ENCODE data around the gene MTUS2. TPM values are rescaled to one million over a fixed set of nuclear protein-coding genes. Genes with fewer than 3 reads are reported as not detected.

Gene MTUS2
- total and polyA plus RNA-seq, 2 experiments from 2014 or later = 0.27 to 0.38 TPM

DNA sequence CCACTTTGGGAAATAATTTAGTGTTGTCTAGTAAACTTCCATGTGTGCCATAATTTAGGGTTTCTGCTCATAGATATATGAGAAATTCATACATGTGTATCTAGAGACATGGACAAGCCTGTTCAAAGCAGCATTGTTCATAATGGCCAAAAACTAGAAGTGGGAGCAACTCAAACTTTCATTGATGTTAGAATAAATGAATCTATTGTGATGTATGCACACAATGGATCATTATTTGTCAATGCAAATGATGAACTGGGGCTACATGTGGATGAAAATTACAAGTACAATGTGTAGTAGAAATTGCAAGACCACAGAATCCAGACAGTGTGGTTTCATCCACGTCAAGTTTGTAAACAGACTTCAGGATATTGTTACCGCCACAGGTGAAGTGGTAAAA, 490.7 kb downstream of the MTUS2 start (continued):
- TF ChIP-seq, protein P1, sequence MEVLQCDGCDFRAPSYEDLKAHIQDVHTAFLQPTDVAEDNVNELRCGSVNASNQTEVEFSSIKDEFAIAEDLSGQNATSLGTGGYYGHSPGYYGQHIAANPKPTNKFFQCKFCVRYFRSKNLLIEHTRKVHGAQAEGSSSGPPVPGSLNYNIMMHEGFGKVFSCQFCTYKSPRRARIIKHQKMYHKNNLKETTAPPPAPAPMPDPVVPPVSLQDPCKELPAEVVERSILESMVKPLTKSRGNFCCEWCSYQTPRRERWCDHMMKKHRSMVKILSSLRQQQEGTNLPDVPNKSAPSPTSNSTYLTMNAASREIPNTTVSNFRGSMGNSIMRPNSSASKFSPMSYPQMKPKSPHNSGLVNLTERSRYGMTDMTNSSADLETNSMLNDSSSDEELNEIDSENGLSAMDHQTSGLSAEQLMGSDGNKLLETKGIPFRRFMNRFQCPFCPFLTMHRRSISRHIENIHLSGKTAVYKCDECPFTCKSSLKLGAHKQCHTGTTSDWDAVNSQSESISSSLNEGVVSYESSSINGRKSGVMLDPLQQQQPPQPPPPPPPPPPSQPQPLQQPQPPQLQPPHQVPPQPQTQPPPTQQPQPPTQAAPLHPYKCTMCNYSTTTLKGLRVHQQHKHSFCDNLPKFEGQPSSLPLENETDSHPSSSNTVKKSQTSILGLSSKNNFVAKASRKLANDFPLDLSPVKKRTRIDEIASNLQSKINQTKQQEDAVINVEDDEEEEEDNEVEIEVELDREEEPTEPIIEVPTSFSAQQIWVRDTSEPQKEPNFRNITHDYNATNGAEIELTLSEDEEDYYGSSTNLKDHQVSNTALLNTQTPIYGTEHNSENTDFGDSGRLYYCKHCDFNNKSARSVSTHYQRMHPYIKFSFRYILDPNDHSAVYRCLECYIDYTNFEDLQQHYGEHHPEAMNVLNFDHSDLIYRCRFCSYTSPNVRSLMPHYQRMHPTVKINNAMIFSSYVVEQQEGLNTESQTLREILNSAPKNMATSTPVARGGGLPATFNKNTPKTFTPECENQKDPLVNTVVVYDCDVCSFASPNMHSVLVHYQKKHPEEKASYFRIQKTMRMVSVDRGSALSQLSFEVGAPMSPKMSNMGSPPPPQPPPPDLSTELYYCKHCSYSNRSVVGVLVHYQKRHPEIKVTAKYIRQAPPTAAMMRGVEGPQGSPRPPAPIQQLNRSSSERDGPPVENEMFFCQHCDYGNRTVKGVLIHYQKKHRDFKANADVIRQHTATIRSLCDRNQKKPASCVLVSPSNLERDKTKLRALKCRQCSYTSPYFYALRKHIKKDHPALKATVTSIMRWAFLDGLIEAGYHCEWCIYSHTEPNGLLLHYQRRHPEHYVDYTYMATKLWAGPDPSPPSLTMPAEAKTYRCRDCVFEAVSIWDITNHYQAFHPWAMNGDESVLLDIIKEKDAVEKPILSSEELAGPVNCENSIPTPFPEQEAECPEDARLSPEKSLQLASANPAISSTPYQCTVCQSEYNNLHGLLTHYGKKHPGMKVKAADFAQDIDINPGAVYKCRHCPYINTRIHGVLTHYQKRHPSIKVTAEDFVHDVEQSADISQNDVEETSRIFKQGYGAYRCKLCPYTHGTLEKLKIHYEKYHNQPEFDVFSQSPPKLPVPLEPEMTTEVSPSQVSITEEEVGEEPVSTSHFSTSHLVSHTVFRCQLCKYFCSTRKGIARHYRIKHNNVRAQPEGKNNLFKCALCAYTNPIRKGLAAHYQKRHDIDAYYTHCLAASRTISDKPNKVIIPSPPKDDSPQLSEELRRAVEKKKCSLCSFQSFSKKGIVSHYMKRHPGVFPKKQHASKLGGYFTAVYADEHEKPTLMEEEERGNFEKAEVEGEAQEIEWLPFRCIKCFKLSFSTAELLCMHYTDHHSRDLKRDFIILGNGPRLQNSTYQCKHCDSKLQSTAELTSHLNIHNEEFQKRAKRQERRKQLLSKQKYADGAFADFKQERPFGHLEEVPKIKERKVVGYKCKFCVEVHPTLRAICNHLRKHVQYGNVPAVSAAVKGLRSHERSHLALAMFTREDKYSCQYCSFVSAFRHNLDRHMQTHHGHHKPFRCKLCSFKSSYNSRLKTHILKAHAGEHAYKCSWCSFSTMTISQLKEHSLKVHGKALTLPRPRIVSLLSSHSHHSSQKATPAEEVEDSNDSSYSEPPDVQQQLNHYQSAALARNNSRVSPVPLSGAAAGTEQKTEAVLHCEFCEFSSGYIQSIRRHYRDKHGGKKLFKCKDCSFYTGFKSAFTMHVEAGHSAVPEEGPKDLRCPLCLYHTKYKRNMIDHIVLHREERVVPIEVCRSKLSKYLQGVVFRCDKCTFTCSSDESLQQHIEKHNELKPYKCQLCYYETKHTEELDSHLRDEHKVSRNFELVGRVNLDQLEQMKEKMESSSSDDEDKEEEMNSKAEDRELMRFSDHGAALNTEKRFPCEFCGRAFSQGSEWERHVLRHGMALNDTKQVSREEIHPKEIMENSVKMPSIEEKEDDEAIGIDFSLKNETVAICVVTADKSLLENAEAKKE (CRISPR knock-in tag; IDR thresholded peaks at IDR 0.05) = no peak
- TF ChIP-seq ZNF331 (CRISPR knock-in tag; IDR thresholded peaks at IDR 0.05; ENCODE audit: low read depth) (no peak), ZNF114 (CRISPR knock-in tag; IDR thresholded peaks at IDR 0.05) (no peak), POLR2AphosphoS5 (IDR thresholded peaks at IDR 0.05; ENCODE audit: low read depth) (no peak), STAT1 (IDR thresholded peaks at IDR 0.05; ENCODE audit: unreplicated experiment) (no peak), EZH2 (IDR thresholded peaks at IDR 0.05; ENCODE audit: low read depth, unreplicated experiment) (no peak), NANOG (IDR thresholded peaks at IDR 0.05; ENCODE audit: borderline replicate concordance) (no peak), EZH2phosphoT487 (IDR thresholded peaks at IDR 0.05; ENCODE audit: unreplicated experiment) (no peak)
- TF ChIP-seq, protein P2, sequence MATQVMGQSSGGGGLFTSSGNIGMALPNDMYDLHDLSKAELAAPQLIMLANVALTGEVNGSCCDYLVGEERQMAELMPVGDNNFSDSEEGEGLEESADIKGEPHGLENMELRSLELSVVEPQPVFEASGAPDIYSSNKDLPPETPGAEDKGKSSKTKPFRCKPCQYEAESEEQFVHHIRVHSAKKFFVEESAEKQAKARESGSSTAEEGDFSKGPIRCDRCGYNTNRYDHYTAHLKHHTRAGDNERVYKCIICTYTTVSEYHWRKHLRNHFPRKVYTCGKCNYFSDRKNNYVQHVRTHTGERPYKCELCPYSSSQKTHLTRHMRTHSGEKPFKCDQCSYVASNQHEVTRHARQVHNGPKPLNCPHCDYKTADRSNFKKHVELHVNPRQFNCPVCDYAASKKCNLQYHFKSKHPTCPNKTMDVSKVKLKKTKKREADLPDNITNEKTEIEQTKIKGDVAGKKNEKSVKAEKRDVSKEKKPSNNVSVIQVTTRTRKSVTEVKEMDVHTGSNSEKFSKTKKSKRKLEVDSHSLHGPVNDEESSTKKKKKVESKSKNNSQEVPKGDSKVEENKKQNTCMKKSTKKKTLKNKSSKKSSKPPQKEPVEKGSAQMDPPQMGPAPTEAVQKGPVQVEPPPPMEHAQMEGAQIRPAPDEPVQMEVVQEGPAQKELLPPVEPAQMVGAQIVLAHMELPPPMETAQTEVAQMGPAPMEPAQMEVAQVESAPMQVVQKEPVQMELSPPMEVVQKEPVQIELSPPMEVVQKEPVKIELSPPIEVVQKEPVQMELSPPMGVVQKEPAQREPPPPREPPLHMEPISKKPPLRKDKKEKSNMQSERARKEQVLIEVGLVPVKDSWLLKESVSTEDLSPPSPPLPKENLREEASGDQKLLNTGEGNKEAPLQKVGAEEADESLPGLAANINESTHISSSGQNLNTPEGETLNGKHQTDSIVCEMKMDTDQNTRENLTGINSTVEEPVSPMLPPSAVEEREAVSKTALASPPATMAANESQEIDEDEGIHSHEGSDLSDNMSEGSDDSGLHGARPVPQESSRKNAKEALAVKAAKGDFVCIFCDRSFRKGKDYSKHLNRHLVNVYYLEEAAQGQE (IDR thresholded peaks at IDR 0.05; ENCODE audit: unreplicated experiment) = no peak
